DND-41 (cell line): ENCODE results near the gene SCT.

ENCODE experiments used
- ATAC-seq: fragments of 200-7000 bp; cut with Tn5 transposase; 3 replicates; pipeline ENCODE4 v1.9.1; 2021; ENCODE audit warnings: low read depth; ENCODE audit not compliant: insufficient read depth
- DNase-seq: peaks from one replicate; pipeline ENCODE4 v3.0.0-alpha.2; 2020
- H2AFZ ChIP-seq: 2 replicates; pipeline ENCODE4 v1.6.0; 2012; ENCODE audit warnings: low read depth, low read length
- H3K27ac ChIP-seq: 2 replicates; pipeline ENCODE4 v1.5.1; 2012; ENCODE audit warnings: low read length, inconsistent platforms
- H3K27me3 ChIP-seq: fragments of 200-600 bp; sonication (generic); 2 replicates; pipeline ENCODE4 v1.6.0; 2012; ENCODE audit warnings: low read length, mild to moderate bottlenecking, inconsistent platforms; ENCODE audit not compliant: insufficient read depth, poor library complexity
- H3K36me3 ChIP-seq: 2 replicates; pipeline ENCODE4 v1.5.1; 2012; ENCODE audit warnings: low read length, inconsistent platforms; ENCODE audit not compliant: insufficient read depth
- H3K4me1 ChIP-seq: 2 replicates; pipeline ENCODE4 v1.5.1; 2012; ENCODE audit warnings: mild to moderate bottlenecking, low read length; ENCODE audit not compliant: insufficient read depth
- H3K4me2 ChIP-seq: 2 replicates; pipeline ENCODE4 v1.6.0; 2012; ENCODE audit warnings: mild to moderate bottlenecking, moderate library complexity, low read length, inconsistent platforms; ENCODE audit not compliant: insufficient read depth
- H3K4me3 ChIP-seq, 2 experiments: fragments of 200-600 bp in 1 of 2; shearing (Covaris generic) in 1 of 2; 2 replicates each; pipeline ENCODE4 v1.5.1; 2012 to 2016; ENCODE audit warnings: inconsistent platforms in 2 of 2, low read length in 2 of 2, mild to moderate bottlenecking in 2 of 2, low read depth in 1 of 2, moderate library complexity in 1 of 2
- H3K79me2 ChIP-seq: 2 replicates; pipeline ENCODE4 v1.6.0; 2012; ENCODE audit warnings: low read length, inconsistent platforms; ENCODE audit not compliant: insufficient read depth
- H3K9ac ChIP-seq: 2 replicates; pipeline ENCODE4 v1.6.0; 2012; ENCODE audit warnings: low read depth, mild to moderate bottlenecking, inconsistent platforms, low read length, moderate library complexity
- H3K9me3 ChIP-seq: 2 replicates; pipeline ENCODE4 v1.5.1; 2012; ENCODE audit warnings: low read length, moderate library complexity, mild to moderate bottlenecking, inconsistent platforms; ENCODE audit not compliant: insufficient read depth, severe bottlenecking
- H4K20me1 ChIP-seq: 2 replicates; pipeline ENCODE4 v1.6.0; 2012; ENCODE audit warnings: low read length; ENCODE audit not compliant: insufficient read depth
- CTCF ChIP-seq: IDR thresholded peaks from 2 replicates; pipeline ENCODE4 v1.5.1; 2012; ENCODE audit warnings: borderline replicate concordance, low read length, moderate library complexity, mild to moderate bottlenecking; ENCODE audit not compliant: poor library complexity, severe bottlenecking; ENCODE audit errors: extremely low read depth
- EZH2 ChIP-seq: IDR thresholded peaks from 3 replicates; pipeline ENCODE4 v1.6.1; 2012; ENCODE audit warnings: borderline replicate concordance, low read depth, mild to moderate bottlenecking, moderate library complexity, low read length, inconsistent platforms; ENCODE audit not compliant: severe bottlenecking

The SCT gene

DNA sequence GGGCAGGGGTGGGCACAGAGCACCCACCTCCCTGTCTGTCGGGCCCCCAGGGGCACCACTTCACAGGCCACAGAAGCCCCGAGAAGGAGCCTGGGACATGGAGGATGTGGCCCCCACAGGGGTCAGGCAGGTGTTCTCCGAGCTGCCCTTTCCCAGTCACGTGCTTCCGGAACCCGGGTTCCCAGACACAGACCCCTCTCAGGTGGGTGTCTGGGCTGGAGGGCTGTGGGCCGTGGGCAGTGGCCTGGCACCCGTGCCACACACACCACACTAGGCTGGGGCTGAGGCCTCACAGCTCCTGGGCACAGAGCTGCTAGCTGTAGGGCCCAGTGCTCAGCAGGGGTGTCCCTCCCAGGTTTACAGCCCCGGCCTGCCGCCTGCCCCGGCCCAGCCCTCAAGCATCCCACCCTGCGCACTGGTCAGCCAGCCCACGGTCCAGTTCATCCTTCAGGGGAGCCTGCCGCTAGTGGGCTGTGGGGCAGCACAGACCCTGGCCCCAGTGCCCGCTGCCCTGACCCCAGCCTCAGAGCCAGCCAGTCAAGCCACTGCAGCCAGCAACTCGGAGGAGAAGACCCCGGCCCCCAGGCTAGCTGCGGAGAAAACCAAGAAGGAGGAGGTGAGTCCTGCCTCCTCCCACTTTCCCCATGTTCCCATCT is 16.7 kb downstream of the SCT start:
- peaks cover 10% of the 10 kb centered on the region for H3K79me2 ChIP-seq
- no peaks in the 10 kb centered on the region for H3K9me3 ChIP-seq
- H3K27ac ChIP-seq: no peak overlapping the region
- peaks cover 76% of the 10 kb centered on the region for H4K20me1 ChIP-seq
- no peak overlapping the region for H3K9ac ChIP-seq
- no peak for TF ChIP-seq CTCF
- no peak for TF ChIP-seq EZH2
- no peak for DNase-seq
- H3K4me3 ChIP-seq: no peak overlapping the region
- no peak overlapping the region for H3K4me2 ChIP-seq
- peaks cover 23% of the 10 kb centered on the region for H3K4me1 ChIP-seq
- peaks cover 90% of the 10 kb centered on the region for H3K36me3 ChIP-seq
- no peak overlapping the region for H2AFZ ChIP-seq
- no peak for ATAC-seq
- no peaks in the 10 kb centered on the region for H3K27me3 ChIP-seq

- no peak overlapping the region for H3K4me3 ChIP-seq
- DNase-seq (no peak), ATAC-seq (no peak)
- TF ChIP-seq EZH2 (no peak), CTCF (no peak)
- no peak overlapping the region for H3K27ac ChIP-seq
- no peak overlapping the region for H3K9ac ChIP-seq
- no peak overlapping the region for H3K4me2 ChIP-seq
- no peak overlapping the region for H2AFZ ChIP-seq
- peaks cover 3% of the 10 kb centered on the region; the same call in 1 of the 2 replicates for H3K79me2 ChIP-seq
- H3K9me3 ChIP-seq: no peaks in the 10 kb centered on the region
- H4K20me1 ChIP-seq: peaks cover 74% of the 10 kb centered on the region
- H3K27me3 ChIP-seq: no peaks in the 10 kb centered on the region
- peaks cover 14% of the 10 kb centered on the region for H3K4me1 ChIP-seq
- H3K36me3 ChIP-seq: peaks cover 95% of the 10 kb centered on the region
Observed at GRCh38 chr11:609341-609811, 17.6 kb downstream of the SCT start.

- Histone ChIP-seq H3K9ac (no peak overlapping the region), H3K9me3 (no peaks in the 10 kb centered on the region), H3K4me1 (peaks cover 8% of the 10 kb centered on the region), H3K4me3 (no peak overlapping the region), H4K20me1 (peaks cover 71% of the 10 kb centered on the region), H3K27me3 (no peaks in the 10 kb centered on the region), H3K79me2 (peaks cover 6% of the 10 kb centered on the region), H2AFZ (no peak overlapping the region), H3K36me3 (peaks cover 96% of the 10 kb centered on the region), H3K4me2 (no peak overlapping the region), H3K27ac (no peak overlapping the region)
- TF ChIP-seq EZH2: no peak
- TF ChIP-seq CTCF: no peak
- no peak for DNase-seq
- ATAC-seq: no peak
Observed at GRCh38 chr11:608791-609251, 18.2 kb downstream of the SCT start.
